Right cardiac atrium (tissue), 5 donors: Measurements from ENCODE around the gene LRMDA. TPM values are rescaled to one million over a fixed set of nuclear protein-coding genes. Genes with fewer than 3 reads are reported as not detected.
A peak's percentile ranks its signal among the peaks of the same experiment; 100 is the strongest.
"Not testable (repeated sequence)": the region's sequence is repeated elsewhere in the genome, so short reads cannot be mapped to it uniquely, and the experiment has no call there.

Experiments used
- ATAC-seq, 2 donors: fragments of 200-7000 bp; cut with Tn5 transposase; one replicate each; pipeline versions ENCODE4 v1.8.0 to v1.9.1; 2020; ENCODE audit warnings: moderate library complexity in 2 of 2, mild to moderate bottlenecking in 1 of 2
- DNase-seq, 3 donors: peaks; one replicate each; pipeline ENCODE4 v3.0.0-alpha.2; 2020
- H3K27ac ChIP-seq: one replicate; pipeline ENCODE4 v1.5.1; 2013; ENCODE audit warnings: mild to moderate bottlenecking, low read length, control low read depth, moderate library complexity
- H3K27me3 ChIP-seq: one replicate; pipeline ENCODE4 v1.6.1; 2013; ENCODE audit not compliant: control insufficient read depth, insufficient read depth
- H3K4me1 ChIP-seq: one replicate; pipeline ENCODE4 v1.6.1; 2013; ENCODE audit warnings: low read length; ENCODE audit not compliant: control insufficient read depth, insufficient read depth
- H3K4me3 ChIP-seq: one replicate; pipeline ENCODE4 v1.5.1; 2013; ENCODE audit warnings: low read length, control low read depth
- H3K9me3 ChIP-seq: one replicate; pipeline ENCODE4 v1.6.1; 2013; ENCODE audit warnings: low read length; ENCODE audit not compliant: control insufficient read depth
- WGBS: extraction: QIAGEN DNeasy Blood & Tissue Kit; methylation state at CpG from one replicate; pipeline ENCODE4 v1.1.7; 2013; 5-methylcytosine and 5-hydroxymethylcytosine counted together
- intact Hi-C, 4 donors: fragments of 100-400 bp; cut with DNase I; formaldehyde crosslinking; loops; one replicate each; pipeline versions ENCODE4 v1.11.0 to v1.14.0; 2022 to 2023
- polyA plus RNA-seq: library from polyadenylated mRNA; stranded (reverse); fragments of 200-250 nt; gene quantifications from one replicate; pipeline ENCODE4 v1.2.3, GENCODE V29; 2013
- total RNA-seq, 4 donors: library from RNA; stranded (reverse); fragmentation: NEBNext Ultra II Directional; extraction: Animal tissue kit (Norgen Biotek cat#: 25700); gene quantifications; one replicate each; pipeline ENCODE4 v1.2.1, GENCODE V29; 2021
- donor health status: healthy with polysubstance abuse.
- donor health status: DM: no; HTN: yes; CAD: no.
- donor health status: DM: no; HTN: no; CAD: no.
- donor health status: DM: no; HTN: yes; CAD: no; lungs with severe emphysema.
- donor health status: DM: yes; HTN: yes; CAD: no.

LRMDA gene
- total and polyA plus RNA-seq, 5 donors: 42.7 to 97.9 (median 48.8) TPM

- H3K27ac ChIP-seq, H3K9me3 ChIP-seq, H3K4me3 ChIP-seq, DNase-seq, H3K4me1 ChIP-seq, ATAC-seq, intact Hi-C loops, H3K27me3 ChIP-seq: not testable (repeated sequence)
- 97% methylated on average over 4 of the region's 4 CpGs for WGBS
Measured at GRCh38 chr10:76526833-76527232, 1095.4 kb downstream of the LRMDA start.

DNA sequence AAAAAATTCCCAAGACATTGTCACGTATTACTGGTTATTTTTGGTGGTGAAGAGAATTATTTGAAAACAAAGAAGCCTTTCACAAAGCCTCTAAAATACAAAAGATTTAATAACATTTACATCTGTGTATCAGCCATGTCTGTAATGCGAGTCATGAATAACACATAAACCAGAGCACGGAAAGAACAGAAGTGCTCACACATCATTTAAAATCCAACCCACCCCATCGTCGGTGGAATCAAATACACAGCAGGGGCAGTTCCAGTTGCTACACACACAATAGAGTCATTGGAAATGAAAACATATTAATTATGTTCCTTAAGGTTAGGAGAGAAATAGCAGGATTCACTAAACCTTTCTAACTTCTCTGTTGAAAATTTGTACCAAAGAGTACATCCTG lies 1108.9 kb downstream of the LRMDA start:
- intact Hi-C loops: loop anchor here in 2 of 4 donors (10.0 kb wide), 2 partner anchors 106 to 1146 kb away; no protein-coding TSS in a partner anchor
- Histone ChIP-seq H3K27me3 (no peaks in the 10 kb centered on the region), H3K4me1 (no peaks in the 10 kb centered on the region), H3K4me3 (no peak overlapping the region), H3K9me3 (no peaks in the 10 kb centered on the region), H3K27ac (no peak overlapping the region)
- 75% methylated on average over 5 of the region's 5 CpGs for WGBS
- ATAC-seq (no peak), DNase-seq (no peak)

GRCh38 chr10:76540786-76541185 lies 1109.4 kb downstream of the LRMDA start:
- no peak overlapping the region for H3K27ac ChIP-seq
- intact Hi-C loops: loop anchor here in 2 of 4 donors (10.0 kb wide), 2 partner anchors 106 to 1146 kb away; no protein-coding TSS in a partner anchor

DNA sequence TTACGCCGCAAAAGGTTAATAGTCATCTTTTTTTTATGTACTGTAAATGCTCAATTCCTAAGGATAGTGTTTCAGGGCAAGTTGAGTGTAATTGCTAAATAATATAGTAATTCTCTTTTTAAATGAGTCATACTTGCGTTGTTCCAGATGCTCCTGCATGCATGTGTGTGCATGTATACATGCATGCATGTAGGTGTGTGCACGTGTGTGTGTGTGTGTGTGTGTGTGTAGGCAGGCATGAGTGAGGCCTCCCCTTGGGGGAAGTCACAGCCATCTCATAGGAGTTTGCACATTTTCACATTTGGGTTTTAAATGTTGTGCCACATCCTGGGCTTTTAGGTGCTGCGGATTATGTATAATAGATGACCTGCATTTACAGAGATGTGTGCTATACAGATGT lies 1110.4 kb downstream of the LRMDA start:
- intact Hi-C loops: loop anchor here in 2 of 4 donors (10.0 kb wide), 2 partner anchors 107 to 1147 kb away; no protein-coding TSS in a partner anchor
- DNase-seq: no peak
- no peak for ATAC-seq
- Histone ChIP-seq H3K4me1 (no peaks in the 10 kb centered on the region), H3K27ac (no peak overlapping the region), H3K9me3 (no peaks in the 10 kb centered on the region), H3K4me3 (no peak overlapping the region), H3K27me3 (no peaks in the 10 kb centered on the region)
- 97% methylated on average over 5 of the region's 5 CpGs for WGBS

More at GRCh38 chr10:76540786-76541185, 1109.4 kb downstream of the LRMDA start:
- no peak for ATAC-seq
- WGBS: 91% methylated on average over 3 of the region's 3 CpGs
- no peak overlapping the region for H3K4me3 ChIP-seq
- DNase-seq: no peak
- H3K4me1 ChIP-seq: no peaks in the 10 kb centered on the region
- no peaks in the 10 kb centered on the region for H3K27me3 ChIP-seq
- H3K9me3 ChIP-seq: no peaks in the 10 kb centered on the region

DNA sequence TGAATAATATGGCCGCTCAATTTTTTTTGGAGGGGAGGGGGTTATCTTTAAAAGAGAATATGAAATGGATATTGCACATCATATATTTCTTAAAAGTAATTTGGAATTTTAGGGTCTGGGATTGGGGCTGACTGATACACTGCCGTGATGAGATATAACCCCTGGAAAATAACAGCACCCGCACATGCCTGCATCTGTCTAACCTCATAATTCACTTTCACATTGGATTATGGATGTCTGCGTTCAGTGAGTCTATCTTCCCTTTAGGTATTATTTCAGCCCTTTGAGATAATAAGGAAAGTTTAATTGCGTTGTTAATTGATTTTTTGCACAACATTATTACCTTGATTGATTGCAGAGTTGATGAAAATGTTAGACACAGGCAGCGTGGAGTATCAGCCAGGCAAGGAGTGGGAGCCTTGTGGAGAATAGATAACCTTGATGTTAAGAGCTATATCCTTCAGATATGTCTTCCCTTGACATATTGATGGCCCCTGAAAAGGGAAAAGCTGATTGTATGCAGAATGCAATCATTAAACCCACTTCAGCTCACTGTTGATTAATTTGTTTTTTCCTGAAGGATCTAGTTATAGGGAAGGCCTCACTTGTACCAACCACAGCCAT lies 1111.0 kb downstream of the LRMDA start:
- no peak for ATAC-seq
- Histone ChIP-seq H3K4me3 (no peak overlapping the region), H3K9me3 (no peaks in the 10 kb centered on the region), H3K27ac (no peak overlapping the region), H3K4me1 (no peaks in the 10 kb centered on the region), H3K27me3 (no peaks in the 10 kb centered on the region)
- 93% methylated on average over 6 of the region's 6 CpGs for WGBS
- no peak for DNase-seq
- intact Hi-C loops: loop anchor here in 2 of 4 donors (10.0 kb wide), 2 partner anchors 108 to 1148 kb away; no protein-coding TSS in a partner anchor

DNA sequence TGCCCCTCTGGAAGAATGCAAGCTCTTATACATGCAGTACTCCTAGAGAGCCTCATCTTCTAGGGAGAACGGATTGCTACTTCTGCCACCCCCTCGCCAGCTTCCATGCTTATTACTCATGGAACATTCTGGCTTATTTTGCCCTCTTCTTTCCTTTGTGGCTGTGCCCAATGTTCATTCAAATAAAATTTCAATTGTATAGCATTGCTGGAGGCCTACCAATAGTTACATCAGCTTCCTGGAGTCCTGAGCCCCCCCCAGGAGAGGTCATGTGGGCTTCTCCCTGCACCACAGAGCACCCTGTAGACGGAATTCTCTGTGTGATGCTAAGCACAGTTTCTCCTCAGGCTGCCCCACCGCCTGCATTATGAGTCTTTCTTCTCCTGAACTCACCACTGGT lies 1112.2 kb downstream of the LRMDA start:
- H3K9me3 ChIP-seq: no peaks in the 10 kb centered on the region
- H3K27me3 ChIP-seq: no peaks in the 10 kb centered on the region
- intact Hi-C loops: loop anchor here in 2 of 4 donors (10.0 kb wide), 2 partner anchors 109 to 1149 kb away; no protein-coding TSS in a partner anchor
- 80% methylated on average over 4 of the region's 4 CpGs for WGBS
- H3K4me1 ChIP-seq: no peaks in the 10 kb centered on the region
- ATAC-seq: peak in 1 of 2 donors; percentile 56
- no peak overlapping the region for H3K27ac ChIP-seq
- H3K4me3 ChIP-seq: no peak overlapping the region
- DNase-seq: no peak

DNA sequence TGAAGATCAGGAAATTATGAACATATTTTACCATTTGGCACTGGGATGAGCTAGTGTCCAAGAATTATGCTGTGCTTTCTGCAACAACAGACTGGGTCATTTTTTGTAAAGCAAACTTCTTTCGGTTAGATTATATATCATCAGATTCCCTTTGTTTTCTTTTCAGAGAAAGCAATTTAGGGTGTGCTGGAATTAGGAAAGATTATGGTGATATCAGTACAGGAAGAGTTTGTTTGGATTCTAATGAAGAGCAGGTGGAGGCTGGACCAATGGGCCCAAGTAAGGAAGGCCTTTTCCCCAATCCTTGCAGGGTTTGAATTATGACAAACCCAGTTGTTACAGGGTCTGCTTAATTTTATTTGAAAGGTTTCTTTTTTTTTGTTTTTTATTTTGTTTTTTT lies 1113.4 kb downstream of the LRMDA start:
- DNase-seq (no peak), ATAC-seq (no peak)
- intact Hi-C loops: loop anchor here in 2 of 4 donors (10.0 kb wide), 2 partner anchors 110 to 1150 kb away; no protein-coding TSS in a partner anchor
- Histone ChIP-seq H3K4me1 (no peaks in the 10 kb centered on the region), H3K27me3 (no peaks in the 10 kb centered on the region), H3K27ac (no peak overlapping the region), H3K4me3 (no peak overlapping the region), H3K9me3 (no peaks in the 10 kb centered on the region)
- WGBS: 57% methylated on average over 1 of the region's 1 CpG

DNA sequence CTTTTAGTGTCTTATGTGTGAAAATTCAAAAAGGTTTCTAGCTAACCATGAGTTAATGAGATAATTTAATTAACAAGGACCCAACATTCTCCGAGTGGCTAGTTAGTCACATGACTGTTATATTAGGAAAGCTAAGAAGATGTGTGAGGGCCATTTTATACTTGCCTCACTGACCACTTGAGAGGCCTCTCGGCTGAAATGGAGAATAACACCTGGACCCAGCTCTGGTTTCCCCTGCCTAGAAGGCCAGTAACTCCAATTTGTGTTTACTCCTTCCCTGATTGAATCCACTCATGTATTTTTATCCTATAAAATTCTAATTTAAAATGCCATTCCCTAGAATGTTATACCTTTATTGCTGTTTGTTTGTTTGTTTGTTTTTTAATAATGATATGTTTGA lies 1115.0 kb downstream of the LRMDA start:
- WGBS: 65% methylated on average over 2 of the region's 2 CpGs
- Histone ChIP-seq H3K27me3 (no peaks in the 10 kb centered on the region), H3K27ac (no peak overlapping the region), H3K4me3 (no peak overlapping the region), H3K4me1 (no peaks in the 10 kb centered on the region), H3K9me3 (no peaks in the 10 kb centered on the region)
- intact Hi-C loops: loop anchor here in 2 of 4 donors (10.0 kb wide), 2 partner anchors 112 to 1152 kb away; no protein-coding TSS in a partner anchor
- DNase-seq (no peak), ATAC-seq (no peak)

GRCh38 chr10:76547352-76547972 lies 1116.0 kb downstream of the LRMDA start:
- H3K27me3 ChIP-seq: no peaks in the 10 kb centered on the region
- no peaks in the 10 kb centered on the region for H3K4me1 ChIP-seq
- no peak overlapping the region for H3K27ac ChIP-seq
- H3K4me3 ChIP-seq: no peak overlapping the region
- DNase-seq (peak; percentile 73 to 89 (median 82)), ATAC-seq (peak; percentile 22 to 73)
- WGBS: 26% methylated on average over 11 of the region's 11 CpGs
- intact Hi-C loops: loop anchor here in 2 of 4 donors (10.0 kb wide), 2 partner anchors 113 to 1153 kb away; no protein-coding TSS in a partner anchor
- no peaks in the 10 kb centered on the region for H3K9me3 ChIP-seq

- WGBS: 84% methylated on average over 1 of the region's 1 CpG
- no peaks in the 10 kb centered on the region for H3K9me3 ChIP-seq
- H3K27ac ChIP-seq: no peak overlapping the region
- no peak overlapping the region for H3K4me3 ChIP-seq
- intact Hi-C loops: loop anchor here in 2 of 4 donors (10.0 kb wide), 2 partner anchors 114 to 1154 kb away; no protein-coding TSS in a partner anchor
- H3K4me1 ChIP-seq: peaks cover 2% of the 10 kb centered on the region
- ATAC-seq: no peak
- DNase-seq: no peak
- no peaks in the 10 kb centered on the region for H3K27me3 ChIP-seq
Measured at GRCh38 chr10:76548716-76549115, 1117.3 kb downstream of the LRMDA start.

GRCh38 chr10:76549171-76549570 lies 1117.7 kb downstream of the LRMDA start:
- no peaks in the 10 kb centered on the region for H3K27me3 ChIP-seq
- DNase-seq (no peak), ATAC-seq (no peak)
- peaks cover 2% of the 10 kb centered on the region for H3K4me1 ChIP-seq
- H3K9me3 ChIP-seq: no peaks in the 10 kb centered on the region
- no peak overlapping the region for H3K27ac ChIP-seq
- intact Hi-C loops: loop anchor here in 2 of 4 donors (10.0 kb wide), 2 partner anchors 114 to 1154 kb away; no protein-coding TSS in a partner anchor
- WGBS: 78% methylated on average over 3 of the region's 3 CpGs
- H3K4me3 ChIP-seq: no peak overlapping the region
